GM12891 (cell line): ENCODE measurements around the gene SYCE1.

Source experiments
- PAX5 ChIP-seq: IDR thresholded peaks from 2 replicates; pipeline ENCODE4 v1.6.1; 2011; ENCODE audit warnings: low read length, moderate library complexity, mild to moderate bottlenecking; ENCODE audit not compliant: insufficient read depth, severe bottlenecking
- POLR2A ChIP-seq: IDR thresholded peaks from 2 replicates; pipeline ENCODE4 v1.6.1; 2011; ENCODE audit warnings: low read depth, low read length, control low read depth
- POLR2AphosphoS5 ChIP-seq: IDR thresholded peaks from 2 replicates; pipeline ENCODE4 v1.6.1; 2011; ENCODE audit warnings: low read depth, low read length, control low read depth
- SPI1 ChIP-seq: IDR thresholded peaks from 2 replicates; pipeline ENCODE4 v1.6.1; 2011; ENCODE audit warnings: low read depth, low read length, control low read depth

DNA sequence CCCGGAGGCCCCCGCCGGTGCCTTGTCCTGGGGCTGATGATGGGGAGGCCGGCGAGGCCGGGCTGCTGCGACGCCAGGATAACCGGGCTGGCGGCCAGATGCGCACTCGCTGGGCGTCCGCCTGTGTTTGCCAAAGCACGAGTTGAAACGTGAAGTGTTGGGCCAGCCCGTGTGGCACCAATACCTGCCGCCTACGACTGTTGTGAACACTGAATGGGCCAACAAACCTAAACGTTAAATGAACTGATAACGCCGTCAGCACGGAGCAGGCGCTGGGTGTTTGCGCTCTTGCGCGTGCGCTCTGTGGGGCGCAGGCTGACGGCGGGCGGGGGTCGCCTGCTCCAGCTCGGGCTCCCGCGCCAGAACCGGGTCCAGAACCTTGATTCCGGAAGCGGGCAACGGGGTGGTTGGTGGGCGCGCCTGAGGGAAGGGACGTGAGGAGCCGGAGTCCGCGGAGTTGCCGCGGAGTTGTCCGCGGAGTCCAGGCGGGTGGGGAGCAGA lies 37.6 kb downstream of the SYCE1 start:
- no peak for TF ChIP-seq POLR2AphosphoS5
- no peak for TF ChIP-seq POLR2A
- TF ChIP-seq SPI1: no peak
- TF ChIP-seq PAX5: no peak
